IMR-90 (cell line): ENCODE data around the gene RIMBP3C. TPM values are rescaled to one million over a fixed set of nuclear protein-coding genes. Genes with fewer than 3 reads are reported as not detected.

Experiments
- ATAC-seq: fragments of 200-7000 bp; cut with Tn5 transposase; 2 replicates; pipeline ENCODE4 v1.9.1; 2020; ENCODE audit warnings: low read depth, mild to moderate bottlenecking, moderate library complexity
- BruUV-seq: library from RNA; stranded (reverse); fragments of 400-500 nt; replicated peaks from 2 replicates; lab custom pipeline; 2021; lab: Mats Ljungman, UMichigan
- CTCF ChIA-PET: fragments of 300-600 bp; formaldehyde crosslinking; extraction: SDS; loops from one replicate; lab custom pipeline; 2021; ENCODE audit warnings: antibody characterized with exemption; lab: Yijun Ruan, JAX
- POLR2A ChIA-PET: fragments of 300-600 bp; sonication (Branson Sonifier 250); formaldehyde crosslinking; loops from one replicate; lab custom pipeline; 2022; ENCODE audit warnings: antibody characterized with exemption; ENCODE audit not compliant: unreplicated experiment; lab: Charles Lee
- DNase-seq: peaks from one replicate; pipeline ENCODE4 v3.0.0; 2013
- H2AFZ ChIP-seq: replicated peaks from 2 replicates; pipeline ENCODE3; 2013; ENCODE audit warnings: low read length, mild to moderate bottlenecking; ENCODE audit not compliant: poor library complexity
- H2AK5ac ChIP-seq: 2 replicates; pipeline ENCODE4 v1.6.1; 2013; ENCODE audit warnings: low read depth, low read length, inconsistent platforms
- H2AK9ac ChIP-seq: replicated peaks from 2 replicates; pipeline ENCODE3; 2013; ENCODE audit warnings: mild to moderate bottlenecking, low read depth, low read length, moderate library complexity; ENCODE audit not compliant: poor library complexity
- H2BK120ac ChIP-seq: 2 replicates; pipeline ENCODE4 v1.6.1; 2013; ENCODE audit warnings: low read depth, low read length, inconsistent platforms
- H2BK15ac ChIP-seq: 3 replicates; pipeline ENCODE4 v1.6.1; 2013; ENCODE audit warnings: low read depth, low read length, inconsistent platforms
- H2BK20ac ChIP-seq: 2 replicates; pipeline ENCODE4 v1.6.1; 2013; ENCODE audit warnings: low read depth, mild to moderate bottlenecking, inconsistent platforms, low read length, moderate library complexity
- H2BK5ac ChIP-seq: 2 replicates; pipeline ENCODE4 v1.6.1; 2013; ENCODE audit warnings: mild to moderate bottlenecking, low read depth, low read length, inconsistent platforms; ENCODE audit not compliant: poor library complexity, severe bottlenecking
- H3K14ac ChIP-seq: replicated peaks from 2 replicates; pipeline ENCODE4 v1.6.1; 2013; ENCODE audit warnings: low read depth, low read length, inconsistent platforms
- H3K18ac ChIP-seq: 2 replicates; pipeline ENCODE4 v1.6.1; 2013; ENCODE audit warnings: low read depth, low read length, control low read depth
- H3K23ac ChIP-seq: 2 replicates; pipeline ENCODE4 v1.6.1; 2013; ENCODE audit warnings: low read depth, low read length, inconsistent platforms
- H3K27ac ChIP-seq: 2 replicates; pipeline ENCODE4 v1.5.1; 2013; ENCODE audit warnings: mild to moderate bottlenecking, control low read depth, low read length; ENCODE audit not compliant: insufficient read depth
- H3K27me3 ChIP-seq: 2 replicates; pipeline ENCODE4 v1.6.1; 2013; ENCODE audit warnings: low read length; ENCODE audit not compliant: control insufficient read depth, insufficient read depth
- H3K36me3 ChIP-seq: 2 replicates; pipeline ENCODE4 v1.6.1; 2013; ENCODE audit warnings: low read length, mixed read lengths; ENCODE audit not compliant: control insufficient read depth, insufficient read depth
- H3K4ac ChIP-seq: 2 replicates; pipeline ENCODE4 v1.6.1; 2013; ENCODE audit warnings: low read depth, low read length, inconsistent platforms
- H3K4me1 ChIP-seq: 2 replicates; pipeline ENCODE4 v1.6.1; 2013; ENCODE audit warnings: low read length, mixed read lengths; ENCODE audit not compliant: control insufficient read depth, insufficient read depth
- H3K4me2 ChIP-seq: 2 replicates; pipeline ENCODE4 v1.6.1; 2013; ENCODE audit warnings: low read depth, mild to moderate bottlenecking, control low read depth, low read length, moderate library complexity
- H3K4me3 ChIP-seq: 2 replicates; pipeline ENCODE4 v1.5.1; 2013; ENCODE audit warnings: low read depth, mild to moderate bottlenecking, control low read depth, low read length, moderate library complexity; ENCODE audit not compliant: insufficient read depth
- H3K56ac ChIP-seq: 2 replicates; pipeline ENCODE4 v1.6.1; 2013; ENCODE audit warnings: low read length, inconsistent platforms; ENCODE audit not compliant: insufficient read depth; ENCODE audit errors: extremely low read depth
- H3K79me1 ChIP-seq, 2 experiments: 2 replicates each; pipeline ENCODE4 v1.6.1; 2013; ENCODE audit warnings: low read length in 2 of 2, inconsistent platforms in 1 of 2, low read depth in 1 of 2
- H3K9ac ChIP-seq: 2 replicates; pipeline ENCODE4 v1.6.1; 2013; ENCODE audit warnings: low read depth, low read length, control low read depth
- H3K9me1 ChIP-seq: 2 replicates; pipeline ENCODE4 v1.6.1; 2013; ENCODE audit warnings: low read length, inconsistent platforms; ENCODE audit not compliant: insufficient read depth
- H3K9me3 ChIP-seq: 2 replicates; pipeline ENCODE4 v1.6.1; 2013; ENCODE audit warnings: low read length; ENCODE audit not compliant: control insufficient read depth, insufficient read depth
- H4K20me1 ChIP-seq: 2 replicates; pipeline ENCODE4 v1.6.1; 2013; ENCODE audit warnings: low read length, inconsistent platforms; ENCODE audit not compliant: insufficient read depth
- H4K5ac ChIP-seq: 2 replicates; pipeline ENCODE4 v1.6.1; 2013; ENCODE audit warnings: mild to moderate bottlenecking, low read depth, low read length, control low read depth
- H4K8ac ChIP-seq, 2 experiments: 2 replicates each; pipeline ENCODE4 v1.6.1; 2013; ENCODE audit warnings: low read depth in 2 of 2, low read length in 2 of 2, control low read depth in 1 of 2, inconsistent platforms in 1 of 2
- H4K91ac ChIP-seq: 2 replicates; pipeline ENCODE4 v1.6.1; 2013; ENCODE audit warnings: low read depth, low read length, inconsistent platforms; ENCODE audit not compliant: insufficient read depth
- BHLHE40 ChIP-seq: fragments of 150-350 bp; IDR thresholded peaks from 2 replicates; pipeline ENCODE4 v1.6.1; 2016; ENCODE audit warnings: mild to moderate bottlenecking, low read depth, low read length
- CHD1 ChIP-seq: IDR thresholded peaks from 2 replicates; pipeline ENCODE4 v1.6.1; 2012; ENCODE audit warnings: low read depth, low read length, improper control_type of control experiment
- FOS ChIP-seq: fragments of 150-350 bp; IDR thresholded peaks from 2 replicates; pipeline ENCODE4 v1.6.1; 2016; ENCODE audit warnings: low read depth, low read length
- MAZ ChIP-seq: IDR thresholded peaks from 2 replicates; pipeline ENCODE4 v1.6.1; 2012; ENCODE audit warnings: low read depth, mild to moderate bottlenecking, low read length, improper control_type of control experiment, moderate library complexity, borderline replicate concordance
- NFE2L2 ChIP-seq: fragments of 150-350 bp; IDR thresholded peaks from 2 replicates; pipeline ENCODE4 v1.6.1; 2016; ENCODE audit warnings: low read depth, mild to moderate bottlenecking, low read length
- RCOR1 ChIP-seq: IDR thresholded peaks from 2 replicates; pipeline ENCODE4 v1.6.1; 2012; ENCODE audit warnings: mild to moderate bottlenecking, low read length, improper control_type of control experiment; ENCODE audit not compliant: insufficient replicate concordance
- USF2 ChIP-seq: fragments of 150-350 bp; IDR thresholded peaks from 2 replicates; pipeline ENCODE4 v1.6.1; 2017; ENCODE audit warnings: mild to moderate bottlenecking, antibody characterized with exemption, low read length, low read depth
- WGBS, 2 experiments: methylation state at CpG; one replicate each; pipeline versions ENCODE4 v1.1.5 to v1.1.7; 2013; ENCODE audit warnings: missing lambda C conversion rate in 2 of 2; ENCODE audit not compliant: insufficient read length in 1 of 2; ENCODE audit errors: extremely low coverage in 2 of 2; 5-methylcytosine and 5-hydroxymethylcytosine counted together
- dilution Hi-C: fragments of 300-500 bp; cut with HindIII; formaldehyde crosslinking; loops from one replicate; pipeline ENCODE4 v1.14.3; 2018; ENCODE audit warnings: low sequenced_read_pairs; ENCODE audit not compliant: unreplicated experiment
- in situ Hi-C: fragments of 300-500 bp; cut with MboI; formaldehyde crosslinking; loops from 3 replicates; pipeline ENCODE4 v1.14.3; 2019; ENCODE audit warnings: low sequenced_read_pairs, inconsistent platforms, mixed read lengths
- intact Hi-C: fragments of 100-400 bp; cut with micrococcal nuclease; formaldehyde crosslinking; loops from 2 replicates; pipeline ENCODE4 v1.10.0; 2022
- polyA plus RNA-seq, 3 experiments: library from polyadenylated mRNA; depleted of rRNA; stranded (reverse); fragments of >200 nt; gene quantifications; 2 replicates each; pipeline ENCODE4 v1.2.3, GENCODE V29; 2012; ENCODE audit warnings: low replicate concordance in 1 of 3
- total RNA-seq: library from RNA; depleted of rRNA; stranded (reverse); fragments of >200 nt; gene quantifications from 2 replicates; pipeline ENCODE4 v1.2.3, GENCODE V29; 2012

The RIMBP3C gene
- total and polyA plus RNA-seq, 2 of the 4 experiments (the other 2 are of a cell fraction), result 0.05 to 0.36 TPM

DNA sequence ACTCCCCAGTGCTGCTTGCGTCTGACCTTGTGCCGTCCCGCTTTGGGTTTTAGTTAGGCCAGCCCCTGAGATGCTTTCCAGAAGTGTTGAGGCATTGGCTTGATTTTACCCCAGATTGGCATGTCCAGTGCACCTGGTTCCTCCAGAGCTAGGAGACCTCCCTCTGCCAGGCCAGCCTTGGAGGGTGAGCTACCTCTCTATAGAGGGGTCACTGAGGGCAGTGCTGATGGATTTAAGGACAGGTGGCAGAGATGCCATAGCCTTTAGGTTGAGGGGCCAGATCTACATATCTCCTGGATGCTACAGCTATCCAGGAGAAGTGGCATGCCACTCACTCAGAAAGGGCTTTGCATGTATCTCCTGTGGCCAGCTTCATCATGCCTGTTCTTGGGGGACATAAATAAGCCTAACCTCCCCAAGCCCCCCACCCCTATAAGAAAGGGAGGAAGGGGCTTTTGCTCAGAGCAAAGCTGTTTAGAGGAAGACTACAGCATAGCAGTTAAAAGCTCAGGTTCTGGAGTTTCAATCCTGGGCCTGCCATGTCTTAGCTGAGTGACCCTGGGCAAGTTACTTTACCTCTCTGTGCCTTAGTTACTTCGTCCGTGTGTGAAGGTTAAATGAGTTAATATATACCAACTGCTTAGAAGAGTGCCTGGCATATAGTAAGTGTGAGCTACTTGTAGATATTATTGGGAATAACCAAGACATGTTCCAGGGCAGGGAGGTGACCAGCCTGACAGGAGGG, 22.7 kb upstream of the RIMBP3C start (continued):
- TF ChIP-seq USF2, result no peak

DNA sequence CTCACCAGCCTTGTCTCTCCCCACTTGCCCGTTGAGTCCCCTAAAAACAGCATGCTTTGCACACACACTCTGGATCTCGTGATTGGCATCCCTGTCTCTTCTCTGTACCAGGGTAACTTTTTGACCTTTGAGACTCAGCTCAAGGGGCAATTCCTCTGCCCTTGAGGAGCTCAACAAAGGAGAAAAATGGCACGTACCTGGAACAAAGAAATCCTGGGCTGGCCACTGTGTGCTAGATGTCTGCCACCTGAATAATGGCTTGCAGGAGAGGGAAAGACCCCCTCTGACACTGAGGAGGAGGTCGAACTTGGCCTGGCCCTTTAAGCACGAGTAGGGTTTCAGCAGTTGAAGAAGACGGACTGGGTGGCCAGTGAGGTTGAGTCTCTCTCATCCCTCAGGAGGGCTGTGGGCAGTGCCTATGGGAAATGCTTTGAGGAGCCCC, 22.1 kb upstream of the RIMBP3C start:
- intact Hi-C loops, result no loop called here
- no peak overlapping the region for H3K9ac ChIP-seq
- CTCF ChIA-PET, result interaction anchor here (1.0 kb wide), 1 partner anchor 56 kb away, joined by 3 read pairs; no protein-coding TSS in a partner anchor
- no TSS peak for BruUV-seq
- no peak overlapping the region for H3K14ac ChIP-seq
- in situ Hi-C loops, result no loop called here
- H3K56ac ChIP-seq, result no peak overlapping the region
- no peak overlapping the region for H2AK9ac ChIP-seq
- no peak overlapping the region for H3K18ac ChIP-seq
- H2BK15ac ChIP-seq, result no peak overlapping the region
- H3K9me1 ChIP-seq, result peaks cover 37% of the 10 kb centered on the region
- H2BK5ac ChIP-seq, result no peak overlapping the region
- H2AK5ac ChIP-seq, result no peak overlapping the region
- H3K9me3 ChIP-seq, result no peaks in the 10 kb centered on the region
- ATAC-seq, result no peak
- H4K5ac ChIP-seq, result no peak overlapping the region
- H3K23ac ChIP-seq, result 0 out of 2 replicates have a peak overlapping the region, but pooled peaks have one; percentile 7
- H2BK20ac ChIP-seq, result no peak overlapping the region
- no peaks in the 10 kb centered on the region for H3K27me3 ChIP-seq
- dilution Hi-C loops, result no loop called here
- no peak for DNase-seq
- no peak overlapping the region for H3K27ac ChIP-seq
- H2AFZ ChIP-seq, result no peak overlapping the region
- H2BK120ac ChIP-seq, result no peak overlapping the region
- H3K4me2 ChIP-seq, result no peak overlapping the region
- peaks cover 3 to 50% of the 10 kb centered on the region in 2 experiments; a peak in 3 of 4 replicates for H3K79me1 ChIP-seq
- no peak for TF ChIP-seq FOS
- no peak for TF ChIP-seq BHLHE40
- no peak for TF ChIP-seq CHD1
- no peak for TF ChIP-seq USF2
- no peak for TF ChIP-seq MAZ
- no peak for TF ChIP-seq NFE2L2
- TF ChIP-seq RCOR1, result no peak
- H4K91ac ChIP-seq, result no peak overlapping the region
- no peak overlapping the region for H4K8ac ChIP-seq
- no peak overlapping the region for H3K4me3 ChIP-seq
- POLR2A ChIA-PET, result no interaction called here
- WGBS, 2 experiments, result 77% methylated on average over 3 of the region's 6 CpGs; no CpG with 5 or more reads in 1 of the 2 experiments
- peaks cover 2% of the 10 kb centered on the region; the same call in 1 of the 2 replicates for H3K36me3 ChIP-seq
- peaks cover 23% of the 10 kb centered on the region for H3K4me1 ChIP-seq
- peaks cover 100% of the 10 kb centered on the region for H4K20me1 ChIP-seq
- H3K4ac ChIP-seq, result no peak overlapping the region
